HL-60 (cell line): Measurements from ENCODE around the gene CRTC3.

Experiments used
- DNase-seq, 2 experiments: peaks; one replicate each; pipeline ENCODE4 v3.0.0-alpha.2; 2010 to 2020; ENCODE audit warnings: low read depth in 1 of 2, low spot score in 1 of 2
- H3K27ac ChIP-seq: fragments of 250-450 bp; sonication (Bioruptor Pico); replicated peaks from 2 replicates; pipeline ENCODE4 v1.5.1; 2020; ENCODE audit warnings: mild to moderate bottlenecking, moderate library complexity
- H3K27me3 ChIP-seq: fragments of 250-450 bp; sonication (Bioruptor Pico); 2 replicates; pipeline ENCODE4 v1.5.1; 2021; ENCODE audit warnings: mild to moderate bottlenecking, moderate library complexity; ENCODE audit not compliant: insufficient read depth, poor library complexity, severe bottlenecking
- H3K4me3 ChIP-seq: replicated peaks from 2 replicates; pipeline ENCODE4 v1.5.1; 2011; ENCODE audit warnings: mild to moderate bottlenecking, control low read depth, low read length; ENCODE audit not compliant: insufficient read depth
- CTCF ChIP-seq: IDR thresholded peaks from one replicate; pipeline ENCODE4 v1.5.1; 2011; ENCODE audit warnings: low read length, control low read depth, inconsistent platforms; ENCODE audit not compliant: insufficient read depth
- GABPA ChIP-seq: IDR thresholded peaks from 2 replicates; pipeline ENCODE4 v1.6.1; 2012; ENCODE audit warnings: low read depth
- POLR2AphosphoS5 ChIP-seq: IDR thresholded peaks from 2 replicates; pipeline ENCODE4 v1.6.1; 2012; ENCODE audit warnings: low read depth
- REST ChIP-seq: IDR thresholded peaks from 2 replicates; pipeline ENCODE4 v1.6.1; 2012; ENCODE audit warnings: low read depth; ENCODE audit not compliant: insufficient replicate concordance
- SPI1 ChIP-seq: IDR thresholded peaks from 2 replicates; pipeline ENCODE4 v1.6.1; 2012; ENCODE audit warnings: low read depth, mild to moderate bottlenecking, borderline replicate concordance

Gene CRTC3

GRCh38 chr15:90558171-90558573, 28.4 kb downstream of the CRTC3 start:
- H3K27ac ChIP-seq = no peak overlapping the region
- TF ChIP-seq REST (no peak), POLR2AphosphoS5 (no peak), SPI1 (peak; percentile 63; the same call in 1 of the 2 replicates)

GRCh38 chr15:90559119-90559518, 29.4 kb downstream of the CRTC3 start:
- Histone ChIP-seq H3K27ac (no peak overlapping the region), H3K4me3 (no peak overlapping the region), H3K27me3 (no peaks in the 10 kb centered on the region)
- DNase-seq = no peak
- TF ChIP-seq GABPA = no peak
- TF ChIP-seq REST = no peak
- TF ChIP-seq SPI1 = no peak
- no peak for TF ChIP-seq POLR2AphosphoS5
- no peak for TF ChIP-seq CTCF

More at GRCh38 chr15:90558171-90558573, 28.4 kb downstream of the CRTC3 start:
- Histone ChIP-seq H3K27me3 (no peaks in the 10 kb centered on the region), H3K4me3 (no peak overlapping the region)
- peak in 1 of 2 experiments; percentile 74 for DNase-seq

- TF ChIP-seq CTCF (no peak), POLR2AphosphoS5 (no peak), SPI1 (no peak), GABPA (no peak), REST (no peak)
- no peak for DNase-seq
- no peak overlapping the region for H3K4me3 ChIP-seq
Observed at GRCh38 chr15:90560229-90560776, 30.6 kb downstream of the CRTC3 start.

More at GRCh38 chr15:90560229-90560776, 30.6 kb downstream of the CRTC3 start:
- Histone ChIP-seq H3K27ac (no peak overlapping the region), H3K27me3 (no peaks in the 10 kb centered on the region)
